H9 (cell line): ENCODE data around the gene NUDT2. TPM values are rescaled to one million over a fixed set of nuclear protein-coding genes. Genes with fewer than 3 reads are reported as not detected.

Experiments used
- DNase-seq: peaks from one replicate; pipeline ENCODE4 v3.0.0-alpha.2; 2017
- H2AFZ ChIP-seq: one replicate; pipeline ENCODE4 v1.6.1; 2013; ENCODE audit warnings: mild to moderate bottlenecking, low read length, control low read depth, moderate library complexity
- H2AK5ac ChIP-seq: 2 replicates; pipeline ENCODE4 v1.6.1; 2013; ENCODE audit warnings: low read length, control low read depth, mixed read lengths; ENCODE audit not compliant: insufficient read length
- H2BK120ac ChIP-seq: one replicate; pipeline ENCODE4 v1.6.1; 2013; ENCODE audit warnings: low read depth, mild to moderate bottlenecking, low read length, control low read depth, inconsistent platforms; ENCODE audit not compliant: poor library complexity, severe bottlenecking
- H2BK12ac ChIP-seq: 2 replicates; pipeline ENCODE4 v1.6.1; 2013; ENCODE audit warnings: low read length, control low read depth, mixed read lengths, low read depth; ENCODE audit not compliant: insufficient read length
- H2BK15ac ChIP-seq: 2 replicates; pipeline ENCODE4 v1.6.1; 2013; ENCODE audit warnings: low read depth, low read length, control low read depth
- H2BK20ac ChIP-seq: one replicate; pipeline ENCODE4 v1.6.1; 2013; ENCODE audit warnings: low read depth, mild to moderate bottlenecking, low read length, control low read depth, inconsistent platforms; ENCODE audit not compliant: poor library complexity, severe bottlenecking
- H2BK5ac ChIP-seq: 2 replicates; pipeline ENCODE4 v1.6.1; 2013; ENCODE audit warnings: low read length, control low read depth, mixed read lengths; ENCODE audit not compliant: insufficient read length
- H3K14ac ChIP-seq: 2 replicates; pipeline ENCODE4 v1.6.1; 2013; ENCODE audit warnings: low read length, control low read depth; ENCODE audit not compliant: insufficient read depth
- H3K18ac ChIP-seq: 2 replicates; pipeline ENCODE4 v1.6.1; 2013; ENCODE audit warnings: low read depth, mild to moderate bottlenecking, mixed read lengths, low read length, control low read depth; ENCODE audit not compliant: insufficient read length
- H3K23ac ChIP-seq: 2 replicates; pipeline ENCODE4 v1.6.1; 2013; ENCODE audit warnings: low read length, control low read depth, mixed read lengths, low read depth; ENCODE audit not compliant: insufficient read length
- H3K23me2 ChIP-seq: 2 replicates; pipeline ENCODE4 v1.6.1; 2013; ENCODE audit warnings: low read depth, mild to moderate bottlenecking, mixed read lengths, low read length, control low read depth; ENCODE audit not compliant: insufficient read length, poor library complexity, severe bottlenecking
- H3K27ac ChIP-seq: 2 replicates; pipeline ENCODE4 v1.5.1; 2013; ENCODE audit warnings: low read length, control low read depth, mixed read lengths, low read depth; ENCODE audit not compliant: insufficient read length
- H3K27me3 ChIP-seq: 2 replicates; pipeline ENCODE4 v1.6.1; 2013; ENCODE audit warnings: low read length, control low read depth, inconsistent platforms; ENCODE audit not compliant: insufficient read depth
- H3K4ac ChIP-seq: 2 replicates; pipeline ENCODE4 v1.6.1; 2013; ENCODE audit warnings: low read depth, mild to moderate bottlenecking, control low read depth, inconsistent platforms, low read length, moderate library complexity
- H3K4me1 ChIP-seq: 2 replicates; pipeline ENCODE4 v1.6.1; 2013; ENCODE audit warnings: low read length, control low read depth, inconsistent platforms; ENCODE audit not compliant: insufficient read depth
- H3K4me2 ChIP-seq: 2 replicates; pipeline ENCODE4 v1.6.1; 2013; ENCODE audit warnings: low read length, control low read depth, mixed read lengths; ENCODE audit not compliant: insufficient read length, insufficient read depth
- H3K56ac ChIP-seq: 2 replicates; pipeline ENCODE4 v1.6.1; 2013; ENCODE audit warnings: low read depth, mild to moderate bottlenecking, mixed read lengths, low read length, control low read depth; ENCODE audit not compliant: insufficient read length
- H3K79me1 ChIP-seq: 2 replicates; pipeline ENCODE4 v1.6.1; 2013; ENCODE audit warnings: low read depth, mild to moderate bottlenecking, moderate library complexity, low read length, control low read depth, inconsistent platforms; ENCODE audit not compliant: insufficient read depth, poor library complexity, severe bottlenecking
- H3K79me2 ChIP-seq: 2 replicates; pipeline ENCODE4 v1.6.1; 2013; ENCODE audit warnings: low read length, control low read depth, inconsistent platforms; ENCODE audit not compliant: insufficient read depth
- H3K9ac ChIP-seq: 2 replicates; pipeline ENCODE4 v1.6.1; 2013; ENCODE audit warnings: low read length, control low read depth, mixed read lengths; ENCODE audit not compliant: insufficient read length; ENCODE audit errors: extremely low read depth
- H3K9me3 ChIP-seq: one replicate; pipeline ENCODE4 v1.6.1; 2013; ENCODE audit warnings: low read depth, low read length, inconsistent platforms; ENCODE audit not compliant: control insufficient read depth
- H3T11ph ChIP-seq: one replicate; pipeline ENCODE4 v1.6.1; 2013; ENCODE audit warnings: mild to moderate bottlenecking, low read length, control low read depth, inconsistent platforms
- H4K20me1 ChIP-seq: one replicate; pipeline ENCODE4 v1.6.1; 2013; ENCODE audit not compliant: control insufficient read depth, insufficient read length, insufficient read depth
- H4K5ac ChIP-seq: 2 replicates; pipeline ENCODE4 v1.6.1; 2013; ENCODE audit warnings: low read depth, mild to moderate bottlenecking, mixed read lengths, low read length, control low read depth; ENCODE audit not compliant: insufficient read length
- H4K8ac ChIP-seq: replicated peaks from 2 replicates; pipeline ENCODE4 v1.6.1; 2013; ENCODE audit warnings: low read length, control low read depth, mixed read lengths, low read depth; ENCODE audit not compliant: insufficient read length
- H4K91ac ChIP-seq: 2 replicates; pipeline ENCODE4 v1.6.1; 2013; ENCODE audit warnings: low read depth, mild to moderate bottlenecking, moderate library complexity, mixed read lengths, low read length, control low read depth; ENCODE audit not compliant: insufficient read length
- H3K27ac Mint-ChIP-seq, 3 experiments: 2 replicates in 2 of 3; 3 replicates in 1 of 3; pipeline ENCODE4 v1.8.0; 2020 to 2021; ENCODE audit warnings: mixed read lengths in 3 of 3, mild to moderate bottlenecking in 1 of 3, moderate library complexity in 1 of 3
- H3K27me3 Mint-ChIP-seq: 2 replicates; pipeline ENCODE4 v1.8.0; 2021; ENCODE audit warnings: low read depth, mild to moderate bottlenecking, moderate library complexity, mixed read lengths
- H3K36me3 Mint-ChIP-seq, 3 experiments: 2 replicates in 2 of 3; 3 replicates in 1 of 3; pipeline ENCODE4 v1.8.0; 2020 to 2021; ENCODE audit warnings: low read depth in 3 of 3, mixed read lengths in 3 of 3; ENCODE audit not compliant: insufficient read depth in 1 of 3
- H3K4me1 Mint-ChIP-seq, 2 experiments: 2 replicates each; pipeline ENCODE4 v1.8.0; 2020; ENCODE audit warnings: mixed read lengths in 2 of 2
- H3K4me3 Mint-ChIP-seq, 2 experiments: 2 replicates in 1 of 2; 3 replicates in 1 of 2; pipeline ENCODE4 v1.8.0; 2020 to 2021; ENCODE audit warnings: mild to moderate bottlenecking in 2 of 2, mixed read lengths in 2 of 2, moderate library complexity in 1 of 2
- H3K9me3 Mint-ChIP-seq, 2 experiments: 2 replicates in 1 of 2; 3 replicates in 1 of 2; pipeline ENCODE4 v1.8.0; 2020; ENCODE audit warnings: mild to moderate bottlenecking in 2 of 2, mixed read lengths in 2 of 2, moderate library complexity in 1 of 2
- WGBS: extraction: QIAGEN DNeasy Blood & Tissue Kit; methylation state at CpG from one replicate; pipeline ENCODE4 v1.1.7; 2013; ENCODE audit warnings: missing lambda C conversion rate, low lambda C conversion rate, mixed read lengths; ENCODE audit not compliant: insufficient read length; ENCODE audit errors: extremely low coverage; 5-methylcytosine and 5-hydroxymethylcytosine counted together
- total RNA-seq: library from RNA; stranded (reverse); gene quantifications from 2 replicates; pipeline ENCODE4 v1.2.1, GENCODE V29; 2021
- TF ChIP-seq, protein P1 (sequence below): fragments of 200-600 bp; sonication (generic); conservative IDR thresholded peaks from 3 replicates; pipeline ENCODE4 v1.8.0; 2021; ENCODE audit warnings: antibody characterized with exemption, mild to moderate bottlenecking

NUDT2 gene
- total RNA-seq, 1 experiment from 2014 or later: 14.1 TPM

GRCh38 chr9:34387239-34387638 lies 57.9 kb downstream of the NUDT2 start:
- Mint-ChIP-seq H3K4me1 (no peaks in the 10 kb centered on the region), H3K27ac (no peak overlapping the region), H3K27me3 (peaks cover 31% of the 10 kb centered on the region), H3K36me3 (no peaks in the 10 kb centered on the region), H3K9me3 (no peaks in the 10 kb centered on the region), H3K4me3 (no peak overlapping the region)
- Histone ChIP-seq H3K18ac (no peak overlapping the region), H2AK5ac (no peak overlapping the region), H3K4ac (no peak overlapping the region), H4K5ac (no peak overlapping the region), H3K23me2 (no peaks in the 10 kb centered on the region), H3K9ac (no peak overlapping the region), H2BK12ac (no peak overlapping the region), H2BK120ac (no peak overlapping the region), H3K27ac (no peak overlapping the region), H4K8ac (no peak overlapping the region), H2AFZ (no peak overlapping the region), H3K23ac (no peak overlapping the region), H2BK20ac (no peak overlapping the region), H4K20me1 (no peaks in the 10 kb centered on the region), H3K79me1 (no peaks in the 10 kb centered on the region), H4K91ac (no peak overlapping the region), H3K79me2 (no peaks in the 10 kb centered on the region), H3K14ac (no peak overlapping the region), H3K9me3 (no peaks in the 10 kb centered on the region), H3K4me2 (no peak overlapping the region), H3K27me3 (no peaks in the 10 kb centered on the region), H3K56ac (no peak overlapping the region), H3K4me1 (no peaks in the 10 kb centered on the region), H2BK5ac (no peak overlapping the region), H3T11ph (no peak overlapping the region), H2BK15ac (no peak overlapping the region)
- TF ChIP-seq, protein P1, sequence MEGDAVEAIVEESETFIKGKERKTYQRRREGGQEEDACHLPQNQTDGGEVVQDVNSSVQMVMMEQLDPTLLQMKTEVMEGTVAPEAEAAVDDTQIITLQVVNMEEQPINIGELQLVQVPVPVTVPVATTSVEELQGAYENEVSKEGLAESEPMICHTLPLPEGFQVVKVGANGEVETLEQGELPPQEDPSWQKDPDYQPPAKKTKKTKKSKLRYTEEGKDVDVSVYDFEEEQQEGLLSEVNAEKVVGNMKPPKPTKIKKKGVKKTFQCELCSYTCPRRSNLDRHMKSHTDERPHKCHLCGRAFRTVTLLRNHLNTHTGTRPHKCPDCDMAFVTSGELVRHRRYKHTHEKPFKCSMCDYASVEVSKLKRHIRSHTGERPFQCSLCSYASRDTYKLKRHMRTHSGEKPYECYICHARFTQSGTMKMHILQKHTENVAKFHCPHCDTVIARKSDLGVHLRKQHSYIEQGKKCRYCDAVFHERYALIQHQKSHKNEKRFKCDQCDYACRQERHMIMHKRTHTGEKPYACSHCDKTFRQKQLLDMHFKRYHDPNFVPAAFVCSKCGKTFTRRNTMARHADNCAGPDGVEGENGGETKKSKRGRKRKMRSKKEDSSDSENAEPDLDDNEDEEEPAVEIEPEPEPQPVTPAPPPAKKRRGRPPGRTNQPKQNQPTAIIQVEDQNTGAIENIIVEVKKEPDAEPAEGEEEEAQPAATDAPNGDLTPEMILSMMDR: no peak
- peak; percentile 14 for DNase-seq
- no CpG with 5 or more reads among the region's 4 CpGs for WGBS
